ENCODE measurements around the gene PER1.

DNA sequence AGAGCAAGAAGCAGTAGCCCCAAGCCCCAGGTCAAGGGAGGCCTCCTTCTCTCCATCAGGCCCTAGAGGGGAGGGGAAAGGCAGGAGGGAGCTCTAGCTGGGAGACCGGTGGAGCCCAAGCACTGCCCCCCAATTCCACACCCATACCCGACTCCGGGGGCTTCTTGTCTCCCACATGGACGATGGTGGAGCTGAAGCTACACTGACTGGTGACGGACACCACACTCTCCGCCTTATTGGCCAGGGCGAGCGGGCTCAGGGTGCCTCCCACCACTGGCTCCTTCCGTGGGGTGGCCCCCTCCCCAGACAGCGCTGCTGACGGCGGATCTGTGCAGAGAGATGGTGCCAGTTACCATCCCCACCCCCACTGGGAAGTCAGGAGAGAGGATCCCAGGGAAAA, 6.4 kb downstream of the PER1 start:
- no peak for TF ChIP-seq POLR2A (IDR thresholded peaks at IDR 0.05; ENCODE audit: extremely low read depth, insufficient read length)
- TF ChIP-seq, protein P1, sequence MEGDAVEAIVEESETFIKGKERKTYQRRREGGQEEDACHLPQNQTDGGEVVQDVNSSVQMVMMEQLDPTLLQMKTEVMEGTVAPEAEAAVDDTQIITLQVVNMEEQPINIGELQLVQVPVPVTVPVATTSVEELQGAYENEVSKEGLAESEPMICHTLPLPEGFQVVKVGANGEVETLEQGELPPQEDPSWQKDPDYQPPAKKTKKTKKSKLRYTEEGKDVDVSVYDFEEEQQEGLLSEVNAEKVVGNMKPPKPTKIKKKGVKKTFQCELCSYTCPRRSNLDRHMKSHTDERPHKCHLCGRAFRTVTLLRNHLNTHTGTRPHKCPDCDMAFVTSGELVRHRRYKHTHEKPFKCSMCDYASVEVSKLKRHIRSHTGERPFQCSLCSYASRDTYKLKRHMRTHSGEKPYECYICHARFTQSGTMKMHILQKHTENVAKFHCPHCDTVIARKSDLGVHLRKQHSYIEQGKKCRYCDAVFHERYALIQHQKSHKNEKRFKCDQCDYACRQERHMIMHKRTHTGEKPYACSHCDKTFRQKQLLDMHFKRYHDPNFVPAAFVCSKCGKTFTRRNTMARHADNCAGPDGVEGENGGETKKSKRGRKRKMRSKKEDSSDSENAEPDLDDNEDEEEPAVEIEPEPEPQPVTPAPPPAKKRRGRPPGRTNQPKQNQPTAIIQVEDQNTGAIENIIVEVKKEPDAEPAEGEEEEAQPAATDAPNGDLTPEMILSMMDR (IDR thresholded peaks at IDR 0.05; ENCODE audit: low read depth, low read length) = no peak
- no peak for TF ChIP-seq MYC (IDR thresholded peaks at IDR 0.05; ENCODE audit: low read depth, low read length)
- TF ChIP-seq, protein P2, sequence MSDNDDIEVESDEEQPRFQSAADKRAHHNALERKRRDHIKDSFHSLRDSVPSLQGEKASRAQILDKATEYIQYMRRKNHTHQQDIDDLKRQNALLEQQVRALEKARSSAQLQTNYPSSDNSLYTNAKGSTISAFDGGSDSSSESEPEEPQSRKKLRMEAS (IDR thresholded peaks at IDR 0.05; ENCODE audit: low read depth, low read length) = no peak

Data from NB4 (cell line).